Central memory CD8-positive, alpha-beta T cell (primary cell): ENCODE results near the gene FHL3.

Experiments
- ATAC-seq: fragments of 150-1000 bp; cut with Tn5 transposase; replicated peaks from 2 replicates; pipeline ENCODE4 v1.10.0; 2022; ENCODE audit warnings: mild to moderate bottlenecking, moderate FRiP score, moderate number of reproducible peaks; ENCODE audit not compliant: poor library complexity, severe bottlenecking; ENCODE audit errors: extremely low read depth
- DNase-seq, 2 donors: peaks; one replicate each; pipeline ENCODE4 v3.0.0; 2021; ENCODE audit warnings: low spot score in 2 of 2
- H3K27ac Mint-ChIP-seq: one replicate; pipeline ENCODE4 v1.8.0; 2022; ENCODE audit warnings: low read depth, mild to moderate bottlenecking, moderate library complexity, mixed read lengths
- H3K27me3 Mint-ChIP-seq: one replicate; pipeline ENCODE4 v1.8.0; 2022; ENCODE audit warnings: mixed read lengths
- H3K36me3 Mint-ChIP-seq: one replicate; pipeline ENCODE4 v1.8.0; 2022; ENCODE audit warnings: mild to moderate bottlenecking, moderate library complexity, mixed read lengths; ENCODE audit not compliant: insufficient read depth
- H3K4me1 Mint-ChIP-seq: one replicate; pipeline ENCODE4 v1.8.0; 2022; ENCODE audit warnings: mixed read lengths
- H3K4me3 Mint-ChIP-seq: one replicate; pipeline ENCODE4 v1.8.0; 2022; ENCODE audit warnings: mild to moderate bottlenecking, moderate library complexity, mixed read lengths
- H3K9me3 Mint-ChIP-seq: one replicate; pipeline ENCODE4 v1.8.0; 2022; ENCODE audit warnings: mixed read lengths

The FHL3 gene, protein sequence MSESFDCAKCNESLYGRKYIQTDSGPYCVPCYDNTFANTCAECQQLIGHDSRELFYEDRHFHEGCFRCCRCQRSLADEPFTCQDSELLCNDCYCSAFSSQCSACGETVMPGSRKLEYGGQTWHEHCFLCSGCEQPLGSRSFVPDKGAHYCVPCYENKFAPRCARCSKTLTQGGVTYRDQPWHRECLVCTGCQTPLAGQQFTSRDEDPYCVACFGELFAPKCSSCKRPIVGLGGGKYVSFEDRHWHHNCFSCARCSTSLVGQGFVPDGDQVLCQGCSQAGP

GRCh38 chr1:38005195-38006007 is at the start of gene FHL3:
Gene FHL3 (minus strand): TSS chr1:38005514. CDS start chr1:37999412, 6,102 bp downstream.
- Mint-ChIP-seq H3K27me3 (peaks cover 20% of the 10 kb centered on the region), H3K4me1 (peaks cover 23% of the 10 kb centered on the region), H3K36me3 (no peaks in the 10 kb centered on the region), H3K9me3 (no peaks in the 10 kb centered on the region), H3K27ac (peak within 1 kb of the TSS; percentile 42), H3K4me3 (peak within 1 kb of the TSS; percentile 63)
- DNase-seq (no peak), ATAC-seq (peak; percentile 34)

- H3K4me1 Mint-ChIP-seq, result peaks cover 21% of the 10 kb centered on the region
- no peak for ATAC-seq
- no peaks in the 10 kb centered on the region for H3K9me3 Mint-ChIP-seq
- peaks cover 10% of the 10 kb centered on the region for H3K27me3 Mint-ChIP-seq
- no peak for DNase-seq
- peaks cover 6% of the 10 kb centered on the region for H3K36me3 Mint-ChIP-seq
- H3K27ac Mint-ChIP-seq, result peak overlapping the region; percentile 78
- no peak overlapping the region for H3K4me3 Mint-ChIP-seq
Measured at GRCh38 chr1:38053416-38054091, 48.2 kb upstream of the FHL3 start.

- Mint-ChIP-seq H3K27ac (peak overlapping the region; percentile 78), H3K27me3 (peaks cover 10% of the 10 kb centered on the region), H3K36me3 (peaks cover 6% of the 10 kb centered on the region), H3K4me1 (peaks cover 21% of the 10 kb centered on the region), H3K9me3 (no peaks in the 10 kb centered on the region), H3K4me3 (no peak overlapping the region)
- peak; percentile 88 for ATAC-seq
- peak in 1 of 2 donors; percentile 20 for DNase-seq
Measured at GRCh38 chr1:38052750-38053415, 47.6 kb upstream of the FHL3 start.

GRCh38 chr1:38051079-38051543 is 45.8 kb upstream of the FHL3 start:
- Mint-ChIP-seq H3K4me3 (no peak overlapping the region), H3K27me3 (peaks cover 10% of the 10 kb centered on the region), H3K27ac (no peak overlapping the region), H3K36me3 (peaks cover 9% of the 10 kb centered on the region), H3K4me1 (peaks cover 21% of the 10 kb centered on the region), H3K9me3 (no peaks in the 10 kb centered on the region)
- DNase-seq (no peak), ATAC-seq (no peak)

DNA sequence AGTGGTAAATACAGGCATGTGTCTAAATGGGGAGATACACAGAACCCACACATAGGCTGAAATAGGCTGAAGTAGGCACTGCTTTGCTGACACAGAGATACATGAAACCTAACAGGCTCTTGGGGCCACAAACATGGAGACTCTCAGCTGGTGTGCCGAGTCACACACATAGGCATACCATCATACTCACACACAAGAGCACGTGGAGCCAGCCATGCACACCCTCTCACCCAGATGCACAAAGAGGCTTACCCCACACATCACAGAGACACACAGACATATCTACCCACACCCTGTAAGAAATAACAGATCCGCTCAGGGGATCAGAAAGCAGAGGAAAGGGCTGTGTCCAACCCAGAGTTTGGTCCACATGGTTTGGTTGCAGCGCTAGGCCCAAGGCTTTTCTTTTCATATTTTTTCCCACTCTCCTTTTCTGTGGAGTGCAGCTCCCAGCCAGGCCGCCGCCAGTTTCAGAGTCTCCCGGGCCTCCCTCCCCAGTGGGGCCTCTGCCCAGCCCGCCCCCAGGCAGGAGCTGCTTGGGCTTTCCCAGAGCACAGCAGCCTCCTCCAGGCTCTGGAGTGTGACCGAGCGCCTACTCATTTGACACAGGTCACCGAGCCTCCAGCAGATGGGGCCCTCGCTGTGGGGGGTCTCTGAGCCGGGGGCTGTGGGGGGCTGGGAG is 45.2 kb upstream of the FHL3 start:
- H3K4me1 Mint-ChIP-seq, result peaks cover 21% of the 10 kb centered on the region
- H3K27me3 Mint-ChIP-seq, result peaks cover 5% of the 10 kb centered on the region
- no peak for DNase-seq

DNA sequence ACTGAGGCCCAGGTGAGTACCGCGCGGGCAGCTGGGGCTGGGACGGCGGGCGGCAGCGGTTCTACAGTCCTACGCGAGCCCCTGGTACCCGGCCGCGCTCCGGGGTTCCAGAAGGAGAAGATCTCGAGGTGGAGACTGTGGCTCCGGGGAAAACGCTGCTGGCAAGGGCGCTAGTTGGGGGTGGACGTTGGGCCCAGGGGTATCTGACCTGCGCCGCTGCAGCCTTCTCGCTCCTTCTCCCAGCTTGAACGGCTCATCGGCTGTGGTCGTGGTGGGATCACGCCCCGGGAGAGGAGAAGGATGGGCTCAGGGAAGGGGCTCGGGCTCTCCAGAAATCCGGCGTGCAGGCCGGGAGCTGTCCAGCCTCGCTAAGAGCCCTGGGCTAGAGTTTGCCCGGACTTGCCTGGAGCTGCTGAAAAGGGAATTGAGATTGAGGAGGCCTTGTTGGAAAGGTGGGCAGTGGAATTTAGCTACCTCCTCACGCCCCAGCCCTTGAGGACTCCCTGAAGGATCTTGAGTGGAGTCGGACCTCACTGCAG is 42.4 kb upstream of the FHL3 start:
- peaks cover 24% of the 10 kb centered on the region for H3K27me3 Mint-ChIP-seq
- peaks cover 8% of the 10 kb centered on the region for H3K36me3 Mint-ChIP-seq
- H3K9me3 Mint-ChIP-seq, result no peaks in the 10 kb centered on the region
- DNase-seq (no peak), ATAC-seq (no peak)
- peaks cover 19% of the 10 kb centered on the region for H3K4me1 Mint-ChIP-seq
- peak overlapping the region; percentile 76 for H3K4me3 Mint-ChIP-seq
- H3K27ac Mint-ChIP-seq, result peak overlapping the region; percentile 19

More for the DNA sequence above, 45.2 kb upstream of the FHL3 start:
- no peak overlapping the region for H3K27ac Mint-ChIP-seq
- no peak for ATAC-seq
- peaks cover 9% of the 10 kb centered on the region for H3K36me3 Mint-ChIP-seq
- H3K9me3 Mint-ChIP-seq, result no peaks in the 10 kb centered on the region
- H3K4me3 Mint-ChIP-seq, result no peak overlapping the region

GRCh38 chr1:38046884-38047602 is 41.7 kb upstream of the FHL3 start:
- peaks cover 13% of the 10 kb centered on the region for H3K4me1 Mint-ChIP-seq
- no peaks in the 10 kb centered on the region for H3K9me3 Mint-ChIP-seq
- H3K27me3 Mint-ChIP-seq, result peaks cover 30% of the 10 kb centered on the region
- H3K4me3 Mint-ChIP-seq, result peak overlapping the region; percentile 76
- H3K36me3 Mint-ChIP-seq, result peaks cover 8% of the 10 kb centered on the region
- ATAC-seq (peak; percentile 87), DNase-seq (peak; percentile 34 to 42)
- H3K27ac Mint-ChIP-seq, result peak overlapping the region; percentile 19

- H3K27me3 Mint-ChIP-seq, result peaks cover 37% of the 10 kb centered on the region
- H3K27ac Mint-ChIP-seq, result peak within 1 kb of the TSS; percentile 19
- peaks cover 8% of the 10 kb centered on the region for H3K36me3 Mint-ChIP-seq
- H3K9me3 Mint-ChIP-seq, result no peaks in the 10 kb centered on the region
- DNase-seq (no peak), ATAC-seq (peak; percentile 21)
- peaks cover 10% of the 10 kb centered on the region for H3K4me1 Mint-ChIP-seq
- H3K4me3 Mint-ChIP-seq, result peak within 1 kb of the TSS; percentile 76
Measured at GRCh38 chr1:38046333-38046883, 41.1 kb upstream of the FHL3 start, which contains the start of gene POU3F1. Gene POU3F1 (minus strand): TSS chr1:38046793. CDS start chr1:38046743, 50 bp downstream.

GRCh38 chr1:38045401-38046332 is 40.4 kb upstream of the FHL3 start:
- H3K9me3 Mint-ChIP-seq, result no peaks in the 10 kb centered on the region
- H3K4me3 Mint-ChIP-seq, result peak overlapping the region; percentile 11
- H3K27ac Mint-ChIP-seq, result no peak overlapping the region
- peaks cover 40% of the 10 kb centered on the region for H3K27me3 Mint-ChIP-seq
- peaks cover 10% of the 10 kb centered on the region for H3K4me1 Mint-ChIP-seq
- H3K36me3 Mint-ChIP-seq, result peaks cover 8% of the 10 kb centered on the region
- ATAC-seq (no peak), DNase-seq (no peak)
